Kidney (tissue), 14 donors: ENCODE data around the gene RTL1. TPM values are rescaled to one million over a fixed set of nuclear protein-coding genes. Genes with fewer than 3 reads are reported as not detected.
A peak's percentile ranks its signal among the peaks of the same experiment; 100 is the strongest.

Experiments used
- DNase-seq, 5 donors: peaks; one replicate each; pipeline ENCODE4 v3.0.0-alpha.2; 2013 to 2020
- FAIRE-seq: peaks from 2 replicates; lab custom pipeline; 2012; peaks lifted over from hg19 to GRCh38; lab: Jason Lieb, UNC
- H3K27ac ChIP-seq, 2 donors: one replicate each; pipeline ENCODE4 v1.7.0; 2013; ENCODE audit warnings: low read depth in 2 of 2, low read length in 2 of 2, inconsistent platforms in 1 of 2
- H3K27me3 ChIP-seq: one replicate; pipeline ENCODE4 v1.7.1; 2013; ENCODE audit warnings: low read length, inconsistent platforms; ENCODE audit not compliant: control insufficient read depth, insufficient read depth
- H3K36me3 ChIP-seq, 3 donors: one replicate each; pipeline versions ENCODE4 v1.7.0 to v1.7.1; 2013; ENCODE audit warnings: low read length in 3 of 3, control low read depth in 1 of 3, inconsistent platforms in 1 of 3; ENCODE audit not compliant: insufficient read depth in 3 of 3, control insufficient read depth in 2 of 3
- H3K4me1 ChIP-seq, 3 donors: one replicate each; pipeline versions ENCODE4 v1.7.0 to v1.7.1; 2013; ENCODE audit warnings: low read length in 3 of 3, inconsistent platforms in 1 of 3, low read depth in 1 of 3; ENCODE audit not compliant: control insufficient read depth in 2 of 3, insufficient read depth in 2 of 3
- H3K4me3 ChIP-seq, 3 donors: one replicate each; pipeline versions ENCODE4 v1.7.0 to v1.8.1; 2013; ENCODE audit warnings: low read length in 3 of 3, control low read depth in 1 of 3, inconsistent platforms in 1 of 3
- H3K9ac ChIP-seq, 3 donors: one replicate each; pipeline versions ENCODE4 v1.7.0 to v1.7.1; 2013; ENCODE audit warnings: low read length in 3 of 3, control low read depth in 1 of 3, inconsistent platforms in 1 of 3
- H3K9me3 ChIP-seq, 3 donors: one replicate each; pipeline versions ENCODE4 v1.7.0 to v1.7.1; 2013; ENCODE audit warnings: low read length in 3 of 3, control low read depth in 1 of 3, inconsistent platforms in 1 of 3; ENCODE audit not compliant: control insufficient read depth in 2 of 3, insufficient read depth in 1 of 3
- CTCF ChIP-seq: IDR thresholded peaks from 3 replicates; pipeline ENCODE4 v1.5.1; 2012; ENCODE audit warnings: mild to moderate bottlenecking, moderate library complexity, borderline replicate concordance; ENCODE audit not compliant: insufficient read depth; ENCODE audit errors: extremely low read depth
- intact Hi-C: fragments of 100-400 bp; cut with DNase I; formaldehyde crosslinking; loops from one replicate; pipeline ENCODE4 v1.11.1; 2022
- polyA plus RNA-seq: library from polyadenylated mRNA; stranded (reverse); fragments of 350-450 nt; fragmentation: Illumina TruSeq; extraction: RNeasy Lipid Tissue Mini Kit (QIAGEN cat#74804); gene quantifications from one replicate; pipeline ENCODE4 v1.2.3, GENCODE V29; 2014; ENCODE audit warnings: low read depth, low replicate concordance; ENCODE audit not compliant: insufficient read depth
- total RNA-seq: library from RNA; stranded (reverse); fragmentation: NEBNext Ultra II Directional; extraction: Animal tissue kit (Norgen Biotek cat#: 25700); gene quantifications from one replicate; pipeline ENCODE4 v1.2.1, GENCODE V29; 2021
- donor health status: control.
- donor health status: control.
- donor health status: control.
- donor health status: control.
- donor health status: control.
- donor health status: DM: yes; HTN: yes; CAD: no.
- donor health status: Normal renal cell carcinoma (clear cell type).

Gene RTL1
- total and polyA plus RNA-seq, 2 donors from 2014 or later: not detected

- TF ChIP-seq CTCF: no peak
- intact Hi-C loops: no loop called here
- FAIRE-seq (no peak), DNase-seq (peak in 1 of 5 donors; percentile 58)
- no peak overlapping the region for H3K27ac ChIP-seq
- H3K9ac ChIP-seq: no peak overlapping the region
- H3K27me3 ChIP-seq: no peaks in the 10 kb centered on the region
- no peaks in the 10 kb centered on the region for H3K4me1 ChIP-seq
- no peak overlapping the region for H3K4me3 ChIP-seq
- peaks cover 0 to 3% (median 0%) of the 10 kb centered on the region in 3 donors for H3K9me3 ChIP-seq
- H3K36me3 ChIP-seq: no peaks in the 10 kb centered on the region
These were observed 22.1 kb downstream of the RTL1 start for GRCh38 chr14:100881211-100882025.

GRCh38 chr14:100880271-100881101, 23.0 kb downstream of the RTL1 start:
- DNase-seq: peak in 1 of 5 donors; percentile 66
- FAIRE-seq: no peak
- no peaks in the 10 kb centered on the region for H3K36me3 ChIP-seq
- peaks cover 0 to 3% (median 0%) of the 10 kb centered on the region in 3 donors for H3K9me3 ChIP-seq
- no peak overlapping the region for H3K9ac ChIP-seq
- intact Hi-C loops: no loop called here
- H3K27me3 ChIP-seq: no peaks in the 10 kb centered on the region
- H3K4me3 ChIP-seq: no peak overlapping the region
- no peak overlapping the region for H3K27ac ChIP-seq
- no peaks in the 10 kb centered on the region for H3K4me1 ChIP-seq
- TF ChIP-seq CTCF: no peak

- FAIRE-seq (no peak), DNase-seq (peak in 1 of 5 donors; percentile 22)
These were observed 23.7 kb downstream of the RTL1 start for GRCh38 chr14:100879782-100880181.

More at GRCh38 chr14:100879782-100880181, 23.7 kb downstream of the RTL1 start:
- Histone ChIP-seq H3K27me3 (no peaks in the 10 kb centered on the region), H3K4me3 (no peak overlapping the region), H3K4me1 (no peaks in the 10 kb centered on the region), H3K9ac (no peak overlapping the region), H3K9me3 (peaks cover 0 to 3% (median 0%) of the 10 kb centered on the region in 3 donors), H3K36me3 (no peaks in the 10 kb centered on the region), H3K27ac (no peak overlapping the region)
- intact Hi-C loops: no loop called here
- no peak for TF ChIP-seq CTCF
